ENCODE measurements around the gene MAPK9.

GRCh38 chr5:180313677-180314505 is 22.0 kb upstream of the MAPK9 start:
- TF ChIP-seq CTCF (IDR thresholded peaks at IDR 0.05) (no peak), POLR2AphosphoS5 (IDR thresholded peaks at IDR 0.05) (no peak)

All from transverse colon (tissue), 4 donors.